GM20000 (cell line): ENCODE measurements around the gene CS.
"Not testable (repeated sequence)": the region's sequence is repeated elsewhere in the genome, so short reads cannot be mapped to it uniquely, and the experiment has no call there.

Experiments
- DNase-seq: peaks from one replicate; pipeline ENCODE4 v3.0.0; 2012; ENCODE audit warnings: low spot score
- TF ChIP-seq, protein P1 (sequence below): IDR thresholded peaks from 2 replicates; pipeline ENCODE4 v1.5.1; 2012; ENCODE audit warnings: mild to moderate bottlenecking, control low read depth; ENCODE audit errors: extremely low read depth, missing control alignments

The CS gene

DNA sequence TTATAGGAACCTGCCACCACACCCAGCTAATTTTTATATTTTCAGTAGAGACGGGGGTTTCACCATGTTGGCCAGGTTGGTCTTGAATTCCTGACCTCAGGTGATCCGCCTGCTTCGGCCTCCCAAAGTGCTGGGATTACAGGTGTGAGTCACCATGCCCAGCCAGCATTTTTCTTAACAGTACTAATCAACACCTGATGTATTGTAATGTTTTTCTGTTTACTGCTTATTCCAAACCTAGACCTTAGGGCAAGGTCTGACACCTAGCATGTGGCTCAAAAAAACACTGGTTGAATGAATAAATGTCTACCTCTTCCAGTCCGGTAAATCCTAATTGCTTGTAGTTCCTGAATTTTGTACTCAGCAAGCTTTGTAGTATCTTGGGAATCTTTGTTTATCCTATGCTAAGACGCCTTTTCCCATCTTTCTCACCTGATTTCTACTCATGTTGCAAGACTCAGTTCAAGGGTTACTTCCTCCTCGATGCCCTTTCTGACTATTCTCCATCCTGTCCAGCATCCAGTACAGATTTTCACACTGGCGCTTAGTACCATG, 30.9 kb upstream of the CS start:
- no peak for DNase-seq
- TF ChIP-seq, protein P1, sequence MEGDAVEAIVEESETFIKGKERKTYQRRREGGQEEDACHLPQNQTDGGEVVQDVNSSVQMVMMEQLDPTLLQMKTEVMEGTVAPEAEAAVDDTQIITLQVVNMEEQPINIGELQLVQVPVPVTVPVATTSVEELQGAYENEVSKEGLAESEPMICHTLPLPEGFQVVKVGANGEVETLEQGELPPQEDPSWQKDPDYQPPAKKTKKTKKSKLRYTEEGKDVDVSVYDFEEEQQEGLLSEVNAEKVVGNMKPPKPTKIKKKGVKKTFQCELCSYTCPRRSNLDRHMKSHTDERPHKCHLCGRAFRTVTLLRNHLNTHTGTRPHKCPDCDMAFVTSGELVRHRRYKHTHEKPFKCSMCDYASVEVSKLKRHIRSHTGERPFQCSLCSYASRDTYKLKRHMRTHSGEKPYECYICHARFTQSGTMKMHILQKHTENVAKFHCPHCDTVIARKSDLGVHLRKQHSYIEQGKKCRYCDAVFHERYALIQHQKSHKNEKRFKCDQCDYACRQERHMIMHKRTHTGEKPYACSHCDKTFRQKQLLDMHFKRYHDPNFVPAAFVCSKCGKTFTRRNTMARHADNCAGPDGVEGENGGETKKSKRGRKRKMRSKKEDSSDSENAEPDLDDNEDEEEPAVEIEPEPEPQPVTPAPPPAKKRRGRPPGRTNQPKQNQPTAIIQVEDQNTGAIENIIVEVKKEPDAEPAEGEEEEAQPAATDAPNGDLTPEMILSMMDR: no peak

DNA sequence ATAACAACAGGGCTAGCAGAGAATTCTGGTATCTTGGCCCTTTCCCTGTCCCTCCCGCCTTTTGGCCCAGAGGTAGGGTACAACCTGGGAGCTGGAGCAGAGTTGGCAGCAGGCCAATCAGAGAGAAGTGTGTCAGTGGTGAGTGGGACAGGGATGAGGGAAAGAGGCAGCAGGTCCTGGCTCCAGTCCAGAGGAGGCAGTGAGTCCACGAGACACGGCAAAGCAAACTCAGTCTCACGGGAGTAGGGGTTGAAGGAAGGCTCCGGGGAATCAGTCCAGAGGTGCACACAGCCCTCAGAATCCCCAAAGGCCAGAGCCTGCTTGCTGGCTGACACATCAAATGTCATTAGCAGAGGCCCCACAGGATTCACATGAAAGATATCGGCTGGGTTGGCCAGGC, 26.4 kb upstream of the CS start:
- DNase-seq: no peak

DNA sequence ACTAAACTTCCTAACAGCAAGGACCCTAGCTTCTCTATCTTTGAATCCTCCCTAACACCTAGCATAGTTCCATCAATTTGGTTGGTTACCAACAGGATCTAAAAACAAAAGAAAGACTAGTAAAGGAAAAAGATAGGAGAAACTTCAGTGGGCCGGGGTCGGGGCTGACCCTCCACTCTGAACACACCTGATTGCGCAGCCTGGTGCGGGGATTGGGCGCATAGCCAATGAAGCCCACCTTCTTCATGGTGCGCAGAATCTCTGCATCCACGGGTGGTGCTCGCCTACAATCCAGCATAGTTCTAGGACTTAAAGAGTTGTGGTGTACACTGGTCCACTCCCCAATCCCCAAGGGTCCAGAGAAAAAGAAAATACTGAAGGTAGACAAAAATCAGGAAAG, 26.0 kb upstream of the CS start:
- TF ChIP-seq, protein P1: no peak
- no peak for DNase-seq

More for the DNA sequence above, 26.4 kb upstream of the CS start:
- TF ChIP-seq, protein P1: no peak

DNA sequence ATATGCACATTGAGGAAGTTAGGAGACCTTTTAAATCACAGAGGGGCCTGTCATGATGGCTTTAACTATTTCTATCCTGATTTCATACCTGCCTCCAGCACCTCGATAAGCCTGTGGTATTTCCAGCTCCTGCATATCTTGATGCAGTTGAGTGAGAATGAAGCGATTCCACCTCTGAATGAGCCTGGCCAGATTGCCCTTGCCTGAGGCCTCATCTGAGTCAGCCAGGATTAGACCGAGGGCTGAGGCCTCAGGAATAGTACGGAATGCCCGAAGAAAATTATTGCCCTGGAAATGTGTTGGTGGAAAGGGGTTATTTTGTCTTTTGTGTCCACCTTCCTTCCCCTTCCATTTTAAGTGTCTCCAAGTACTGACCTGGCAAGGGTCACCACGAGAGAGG, 24.1 kb upstream of the CS start:
- TF ChIP-seq, protein P1: no peak
- no peak for DNase-seq

DNA sequence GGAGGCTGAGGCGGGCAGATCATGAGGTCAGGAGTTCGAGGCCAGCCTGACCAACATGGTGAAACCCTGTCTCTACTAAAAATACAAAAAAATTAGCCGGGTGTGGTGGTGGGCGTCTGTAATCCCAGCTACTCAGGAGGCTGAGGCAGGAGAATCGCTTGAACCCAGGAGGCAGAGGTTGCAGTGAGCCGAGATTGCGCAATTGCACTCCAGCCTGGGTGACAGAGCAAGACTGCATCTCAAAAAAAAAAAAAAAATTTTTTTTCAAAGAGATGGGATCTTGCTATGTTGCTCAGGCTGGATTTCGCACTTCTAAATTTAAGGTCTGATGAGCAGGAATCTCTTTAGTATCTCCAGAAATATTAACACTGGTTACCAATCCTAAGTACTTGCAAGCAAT, 21.5 kb upstream of the CS start:
- not testable (repeated sequence) for DNase-seq

DNA sequence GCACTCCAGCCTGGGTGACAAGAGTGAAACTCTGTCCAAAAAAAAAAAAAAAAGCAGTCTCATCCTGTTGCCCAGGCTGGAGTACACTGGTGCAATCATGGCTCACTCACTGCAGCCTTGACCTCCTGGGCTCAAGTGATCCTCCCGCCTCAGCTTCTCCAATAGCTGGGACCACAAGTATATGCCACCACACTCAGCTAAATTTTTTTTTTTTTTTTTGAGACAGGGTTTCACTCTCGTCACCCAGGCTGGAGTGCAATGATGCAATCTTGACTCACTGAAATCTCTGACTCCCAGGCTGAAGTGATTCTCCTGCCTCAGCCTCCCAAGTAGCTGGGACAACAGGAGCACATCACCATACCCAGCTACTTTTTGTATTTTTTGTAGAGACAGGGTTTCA, 20.9 kb upstream of the CS start:
- TF ChIP-seq, protein P1: no peak
- DNase-seq: no peak

DNA sequence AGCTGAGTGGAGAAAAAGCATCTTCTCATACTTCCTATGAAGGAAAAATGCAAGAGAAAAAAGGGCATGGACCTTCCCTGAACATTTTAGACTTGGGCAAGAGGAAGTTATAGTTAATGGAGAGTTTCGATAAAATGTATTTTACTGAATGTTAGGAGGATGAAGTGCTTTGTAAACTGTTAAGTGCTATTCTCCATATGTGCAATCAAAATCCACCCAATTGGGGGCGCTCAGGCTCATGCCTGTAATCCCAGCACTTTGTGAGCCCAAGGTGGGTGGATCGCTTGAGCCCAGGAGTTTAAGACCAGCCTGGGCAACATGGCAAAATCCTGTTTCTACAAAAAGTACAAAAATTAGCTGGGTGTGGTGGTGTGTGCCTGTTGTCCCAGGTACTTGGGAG, 17.5 kb upstream of the CS start:
- TF ChIP-seq, protein P1: no peak
- no peak for DNase-seq
